HG03139 (cell line): ENCODE results near the gene TMEM221.

Experiments used
- ATAC-seq: cut with Tn5 transposase; IDR thresholded peaks from one replicate; pipeline ENCODE4 v1.9.1; 2021; ENCODE audit not compliant: unreplicated experiment

Gene TMEM221

DNA sequence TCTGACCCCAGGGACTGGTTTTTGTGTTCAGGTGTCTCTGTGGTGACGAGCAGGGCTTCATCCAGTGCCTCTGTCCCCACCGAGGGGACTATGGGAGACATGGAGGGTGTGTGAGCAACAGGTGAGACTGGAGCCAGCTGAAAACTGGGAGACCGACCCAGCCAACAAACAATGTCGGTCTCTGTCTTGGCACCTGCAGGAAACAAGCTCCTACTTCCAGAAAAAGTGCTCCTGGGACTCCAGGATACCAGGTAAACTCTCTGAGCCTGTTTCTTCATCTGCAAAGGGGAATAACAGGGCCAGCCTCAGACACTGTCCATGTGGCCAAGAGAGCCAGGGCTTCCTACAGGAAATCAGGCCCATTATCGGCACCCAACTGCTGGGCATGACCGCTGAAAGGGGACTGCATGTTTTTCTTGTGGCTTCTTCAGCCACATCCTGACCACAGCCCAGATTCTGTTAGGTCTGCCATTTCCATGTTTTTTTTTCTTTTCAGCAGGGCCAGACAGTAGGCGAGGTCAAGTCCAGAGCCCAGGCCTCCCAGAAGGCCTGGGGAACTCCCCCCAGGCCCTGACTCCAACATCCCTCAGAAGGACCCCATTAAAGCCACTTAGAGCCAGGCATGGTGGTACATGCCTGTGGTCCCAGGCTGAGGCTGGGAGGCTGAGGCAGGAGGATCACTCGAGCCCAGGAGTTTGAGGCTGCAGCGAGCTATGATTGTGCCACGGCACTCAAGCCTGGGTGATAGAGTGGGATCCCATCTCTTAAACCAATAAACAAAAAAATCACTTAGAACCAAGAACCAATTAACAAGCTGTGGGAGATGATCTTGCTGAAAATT is 42.2 kb downstream of the TMEM221 start:
- no peak for ATAC-seq

DNA sequence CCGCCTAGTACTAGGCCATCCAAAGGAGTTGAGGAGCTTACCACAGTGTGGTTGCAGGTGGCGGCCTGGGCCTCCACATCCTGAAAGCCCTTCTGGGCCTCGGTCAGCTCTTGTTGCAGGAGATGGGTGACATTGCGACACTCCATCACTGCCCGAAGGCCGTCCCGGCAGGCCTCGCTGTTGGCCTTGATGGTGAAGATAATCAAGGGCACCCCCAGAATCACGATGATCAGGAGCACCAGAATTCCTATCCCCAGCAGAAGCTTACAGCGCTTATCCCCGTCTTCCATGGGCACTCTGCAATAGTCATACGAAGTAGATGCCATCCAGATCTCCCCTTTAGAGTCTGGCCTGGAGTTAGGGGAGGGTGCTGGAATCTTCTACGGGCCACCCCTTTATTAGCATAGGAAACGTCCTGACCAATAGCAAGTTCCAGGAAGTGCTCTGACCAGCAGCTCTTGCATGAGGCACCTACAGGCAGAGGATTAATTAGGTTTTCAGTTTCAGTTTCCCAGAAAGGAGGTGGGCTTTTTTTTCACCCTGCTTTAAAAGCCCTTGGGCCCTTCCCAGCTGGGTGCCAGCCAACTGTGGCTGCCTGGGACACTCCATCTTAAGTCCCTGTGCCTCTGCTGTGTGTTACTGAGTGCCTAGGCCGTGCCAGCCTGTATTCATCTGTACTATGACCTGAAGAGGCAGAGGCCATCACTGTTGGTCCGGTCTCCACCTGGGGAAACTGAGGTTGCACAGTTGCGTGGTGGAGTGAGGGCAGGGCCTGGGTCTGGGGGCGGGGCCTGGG is 43.0 kb downstream of the TMEM221 start, which contains the start of gene BST2:
Gene BST2 (minus strand): TSS at position 381 of the 796 bp plus-strand sequence. CDS start 55 bp downstream, at position 326.
- ATAC-seq, result peak; percentile 62

DNA sequence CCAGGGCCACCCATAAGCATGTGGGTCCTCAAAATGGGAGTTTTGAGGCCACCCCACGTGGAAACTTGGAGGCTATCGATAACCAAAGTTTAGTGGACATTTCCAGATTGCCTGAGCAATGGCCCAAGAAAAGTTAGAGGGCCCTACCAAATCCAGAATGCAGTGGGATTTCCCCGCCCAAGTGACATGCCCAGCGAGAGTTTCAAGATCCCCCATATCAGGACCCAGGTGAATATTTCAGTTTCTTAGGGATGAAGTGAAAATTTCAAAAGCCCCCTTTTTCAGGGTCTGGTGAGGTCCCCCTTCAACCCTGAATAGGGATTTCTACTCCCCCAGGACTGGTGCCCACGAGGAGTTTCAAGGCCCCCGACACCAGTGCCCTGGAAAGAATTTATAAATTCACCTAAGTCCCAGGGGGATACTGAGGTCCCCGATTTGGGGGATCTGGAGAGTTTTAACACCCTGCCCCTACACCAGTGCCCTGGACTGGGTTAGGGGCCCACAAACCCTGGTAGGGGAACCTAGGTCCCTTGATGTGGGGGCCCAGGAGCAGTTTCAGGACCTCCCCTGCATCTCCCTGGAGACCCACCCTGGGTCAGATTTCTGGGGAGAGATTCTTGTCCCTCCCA is 43.7 kb downstream of the TMEM221 start:
- no peak for ATAC-seq

DNA sequence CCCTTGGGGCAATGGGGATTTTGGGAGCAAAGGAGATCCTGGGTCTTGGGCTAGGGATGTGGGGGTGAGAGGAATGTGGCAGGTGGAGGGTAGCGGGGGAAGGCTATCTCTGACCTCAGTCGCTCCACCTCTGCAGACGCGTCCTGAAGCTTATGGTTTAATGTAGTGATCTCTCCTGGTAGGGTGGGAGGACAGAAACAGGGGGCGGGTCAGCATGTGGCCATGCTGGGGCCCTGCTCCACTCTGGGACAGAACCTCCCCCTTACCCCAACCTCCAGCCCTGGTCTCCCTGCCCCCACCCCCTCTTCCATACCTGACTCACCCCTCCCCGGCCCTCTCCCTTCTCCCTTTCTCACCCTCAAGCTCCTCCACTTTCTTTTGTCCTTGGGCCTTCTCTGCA is 44.5 kb downstream of the TMEM221 start:
- ATAC-seq, result no peak

DNA sequence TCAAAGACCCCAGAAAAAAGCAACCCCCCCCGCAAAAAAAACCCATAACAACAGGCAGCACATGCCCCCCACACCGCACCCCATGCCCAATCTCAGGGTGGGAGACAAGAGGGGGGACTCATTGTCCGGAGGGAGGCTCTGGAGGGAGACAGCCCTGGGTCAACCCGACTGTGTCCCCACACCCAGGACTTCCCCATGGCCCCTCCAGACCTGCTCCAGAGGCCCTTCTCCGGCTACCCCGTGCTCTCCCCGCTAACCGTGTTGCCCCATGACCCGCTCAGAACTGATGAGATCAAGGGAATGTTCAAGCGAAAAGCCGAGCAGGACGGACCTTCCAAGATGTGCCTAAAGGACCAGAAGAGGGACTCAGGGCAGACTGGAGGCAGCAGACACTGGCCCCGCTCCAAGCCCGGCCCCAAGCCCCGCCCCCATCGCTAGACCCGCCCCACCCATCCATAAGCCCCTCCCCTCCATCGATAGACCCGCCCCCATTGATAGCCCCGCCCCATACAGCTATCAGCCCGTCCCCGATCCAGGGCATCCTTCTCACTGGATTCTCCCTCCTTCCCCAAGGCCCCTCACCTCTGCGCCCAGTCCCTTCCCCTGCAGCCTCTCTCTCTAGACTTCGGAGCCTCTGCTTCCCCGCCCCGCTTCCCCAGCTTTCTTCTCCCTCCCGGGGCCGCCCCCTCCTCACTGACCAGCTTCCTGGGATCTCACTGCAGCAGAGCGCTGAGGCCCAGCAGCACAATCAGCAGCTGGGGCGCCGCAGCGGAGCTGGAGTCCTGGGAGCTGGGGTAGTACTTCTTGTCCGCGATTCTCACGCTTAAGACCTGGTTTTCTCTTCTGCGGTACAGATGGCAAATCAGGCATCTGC is 45.2 kb downstream of the TMEM221 start:
- ATAC-seq, result no peak

DNA sequence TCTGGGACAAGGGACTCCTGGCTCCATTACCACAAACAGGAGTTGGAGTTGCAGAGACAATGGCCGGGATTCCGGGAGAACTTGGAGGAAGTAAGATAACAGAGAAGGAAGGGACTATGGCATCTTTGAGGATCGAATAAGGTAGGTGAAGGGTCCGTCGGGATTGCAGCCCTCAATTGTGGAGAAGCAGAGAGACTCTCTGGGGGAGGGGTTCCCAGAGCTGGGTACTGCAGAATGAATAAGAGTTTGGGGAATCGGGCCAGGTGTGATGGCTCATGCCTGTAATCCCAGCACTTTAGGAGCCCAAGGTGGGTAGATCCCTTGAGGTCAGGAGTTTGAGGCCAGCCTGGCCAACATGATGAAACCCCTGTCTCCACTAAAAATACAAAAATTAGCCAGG is 46.8 kb downstream of the TMEM221 start:
- ATAC-seq, result no peak

DNA sequence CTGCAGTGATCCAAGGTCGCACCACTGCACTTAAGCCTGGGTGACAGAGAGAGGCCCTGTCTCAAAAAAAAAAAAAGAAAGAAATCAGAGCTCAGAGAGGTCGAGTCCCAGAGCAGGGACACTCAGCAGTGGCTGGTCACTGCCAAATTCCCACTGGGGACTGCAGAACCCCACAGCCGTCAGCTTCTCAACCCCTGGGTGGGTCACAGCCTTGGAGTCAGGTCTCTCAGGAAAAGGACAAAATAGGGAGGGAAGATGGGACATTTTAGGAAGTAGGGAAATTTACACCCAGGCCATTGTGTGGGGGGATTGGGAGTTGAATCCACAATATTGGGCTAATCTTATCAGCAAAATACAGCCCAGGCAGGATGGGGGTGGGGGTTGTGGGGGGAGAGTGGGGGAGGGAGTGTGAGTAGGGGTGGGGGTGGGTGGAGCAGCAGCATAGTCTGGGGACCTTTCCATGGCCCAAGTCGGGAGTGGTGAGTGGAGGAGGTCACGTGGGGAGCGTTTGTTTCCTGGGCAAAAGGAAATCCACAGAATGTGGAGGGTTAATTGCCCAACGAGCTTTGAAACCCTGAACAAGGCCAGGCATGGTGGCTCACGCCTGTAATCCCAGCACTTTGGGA is 49.5 kb downstream of the TMEM221 start:
- no peak for ATAC-seq

DNA sequence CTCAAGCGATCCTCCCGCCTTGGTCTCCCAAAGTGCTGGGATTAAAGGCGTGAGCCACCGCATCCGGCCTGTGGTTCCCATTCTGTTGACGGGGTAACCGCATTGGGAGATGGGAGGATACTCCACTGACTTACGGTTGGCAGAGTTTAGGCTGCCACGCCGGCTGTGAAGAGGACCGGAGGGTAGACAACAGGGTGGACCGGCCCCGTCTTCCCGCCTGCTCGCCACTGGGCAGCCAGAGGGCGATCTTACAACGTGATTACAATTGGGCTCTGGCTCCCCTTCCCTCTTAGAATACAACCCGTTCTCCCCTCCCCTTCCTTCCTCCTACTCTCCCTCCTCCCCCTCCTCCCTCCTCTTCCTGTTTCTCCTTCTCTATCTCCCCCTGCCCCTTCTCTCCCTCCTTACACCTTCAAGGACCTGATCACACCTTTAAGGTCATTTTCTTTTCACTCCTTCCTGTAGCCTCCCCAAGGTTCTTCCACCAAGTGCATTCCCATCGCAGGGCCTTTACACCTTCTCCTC is 53.5 kb downstream of the TMEM221 start:
- no peak for ATAC-seq

DNA sequence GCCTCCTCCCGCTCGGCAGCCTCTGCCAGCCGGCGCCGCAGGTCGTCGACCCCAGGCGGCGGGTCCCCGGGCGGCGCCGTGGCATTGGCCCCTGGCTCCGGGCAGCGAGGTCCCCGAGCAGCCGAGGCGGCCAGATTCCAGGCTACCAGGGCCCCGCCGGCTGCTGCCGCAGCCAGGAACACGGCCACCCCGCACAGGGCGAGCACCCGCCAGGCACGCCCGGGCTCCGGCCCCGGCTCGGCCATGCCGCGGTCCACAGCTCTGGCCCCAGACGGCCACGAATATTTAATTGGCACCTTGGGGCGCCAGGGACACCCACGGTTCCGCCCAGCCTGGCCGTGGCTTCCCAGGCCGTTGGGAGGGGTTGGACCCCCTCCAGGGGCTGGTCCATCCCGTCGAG is 54.6 kb downstream of the TMEM221 start, which contains the start of gene CCDC194:
Gene CCDC194 (minus strand): TSS at position 283 of the 400 bp plus-strand sequence. CDS start 38 bp downstream, at position 245.
- ATAC-seq, result no peak

DNA sequence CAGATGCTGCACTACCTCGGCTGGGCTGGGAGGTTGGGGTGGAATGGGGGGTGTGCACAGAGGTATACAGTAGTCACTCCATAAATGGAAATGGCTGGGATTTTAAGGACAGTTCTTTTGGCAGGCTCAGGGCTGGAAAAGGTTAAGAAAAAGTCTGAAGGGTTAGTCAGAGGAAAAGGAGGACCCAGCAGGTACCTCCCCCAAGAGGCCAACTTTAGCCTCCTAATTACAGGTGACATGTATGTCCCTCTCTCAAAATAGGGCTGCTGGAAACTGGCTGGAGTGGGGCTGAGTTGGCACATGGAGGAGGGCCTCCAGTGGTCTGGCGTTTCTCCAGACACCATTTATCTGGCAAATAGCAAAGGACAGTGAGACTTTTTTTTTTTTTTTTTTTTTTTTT is 55.5 kb downstream of the TMEM221 start:
- no peak for ATAC-seq

DNA sequence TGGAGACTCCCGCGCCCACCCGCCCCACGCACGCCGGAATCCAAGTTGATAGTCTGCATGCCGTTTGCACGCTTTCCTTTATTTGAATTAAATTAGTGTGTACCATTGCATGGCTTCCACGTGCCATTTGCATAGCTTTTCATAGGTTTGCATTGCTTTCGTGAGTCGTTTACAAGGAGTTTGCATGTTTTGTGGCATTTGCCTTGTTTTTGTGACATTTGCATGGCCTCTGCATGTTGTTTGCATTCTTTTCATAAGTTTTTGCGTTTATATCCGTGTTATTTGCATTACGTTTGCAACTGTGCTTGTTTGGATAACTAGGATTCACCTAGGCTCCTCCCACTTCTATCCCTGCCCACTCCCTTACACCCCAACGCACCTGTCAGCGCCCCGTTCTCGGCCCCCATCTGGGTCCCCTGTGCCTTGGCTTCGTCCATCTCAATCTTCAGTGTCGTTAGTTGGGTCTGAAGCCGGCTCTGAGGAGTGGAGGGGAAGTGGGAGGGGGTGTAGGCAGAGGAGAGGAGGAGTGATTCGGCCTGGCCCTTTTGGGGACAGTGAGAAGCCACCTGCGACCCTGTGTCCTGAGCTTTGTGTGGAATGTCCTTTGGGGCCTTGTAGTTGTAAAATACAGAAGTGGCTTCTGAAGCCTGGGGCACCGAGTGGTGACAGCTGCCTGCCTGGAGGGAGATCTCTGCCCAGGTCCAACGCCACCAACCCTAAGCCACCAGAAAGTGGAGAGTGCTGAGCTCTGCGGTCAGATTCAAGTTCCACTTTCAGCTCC is 56.9 kb downstream of the TMEM221 start:
- ATAC-seq, result no peak

DNA sequence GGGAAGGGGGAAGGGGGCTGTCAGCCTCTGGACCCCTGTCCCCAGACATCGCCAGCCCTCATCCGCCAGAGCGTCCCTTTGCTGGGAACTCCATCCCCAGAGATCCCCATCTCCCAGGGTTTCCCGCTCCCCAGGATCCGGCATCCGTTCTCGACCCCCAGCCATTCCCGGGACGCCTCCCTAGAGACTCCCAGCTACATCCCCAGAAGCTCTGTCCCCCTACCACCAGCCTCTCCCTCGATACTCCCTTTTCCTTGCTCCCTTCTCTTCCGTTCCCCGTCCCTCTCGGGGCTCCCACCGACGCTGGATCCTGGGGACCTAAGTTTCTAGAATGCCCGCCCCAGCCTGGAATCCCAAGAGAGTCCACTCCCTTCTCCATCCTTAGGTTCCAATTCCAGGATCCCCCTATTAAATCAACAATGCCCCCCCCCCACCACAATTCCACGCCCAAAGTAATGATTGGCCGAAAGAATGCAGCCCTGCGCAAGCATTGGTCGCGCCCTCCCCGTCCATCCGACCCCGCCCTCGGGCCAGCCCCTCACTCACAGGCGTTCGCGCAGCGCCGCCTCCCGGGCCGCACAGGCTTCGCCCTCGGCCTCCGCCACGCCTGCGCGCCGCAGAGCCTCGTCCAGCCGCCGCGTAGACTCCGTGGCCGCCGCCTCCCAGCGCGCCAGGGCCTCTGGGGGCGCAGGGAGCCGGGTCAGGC is 57.6 kb downstream of the TMEM221 start:
- ATAC-seq, result peak; percentile 77

DNA sequence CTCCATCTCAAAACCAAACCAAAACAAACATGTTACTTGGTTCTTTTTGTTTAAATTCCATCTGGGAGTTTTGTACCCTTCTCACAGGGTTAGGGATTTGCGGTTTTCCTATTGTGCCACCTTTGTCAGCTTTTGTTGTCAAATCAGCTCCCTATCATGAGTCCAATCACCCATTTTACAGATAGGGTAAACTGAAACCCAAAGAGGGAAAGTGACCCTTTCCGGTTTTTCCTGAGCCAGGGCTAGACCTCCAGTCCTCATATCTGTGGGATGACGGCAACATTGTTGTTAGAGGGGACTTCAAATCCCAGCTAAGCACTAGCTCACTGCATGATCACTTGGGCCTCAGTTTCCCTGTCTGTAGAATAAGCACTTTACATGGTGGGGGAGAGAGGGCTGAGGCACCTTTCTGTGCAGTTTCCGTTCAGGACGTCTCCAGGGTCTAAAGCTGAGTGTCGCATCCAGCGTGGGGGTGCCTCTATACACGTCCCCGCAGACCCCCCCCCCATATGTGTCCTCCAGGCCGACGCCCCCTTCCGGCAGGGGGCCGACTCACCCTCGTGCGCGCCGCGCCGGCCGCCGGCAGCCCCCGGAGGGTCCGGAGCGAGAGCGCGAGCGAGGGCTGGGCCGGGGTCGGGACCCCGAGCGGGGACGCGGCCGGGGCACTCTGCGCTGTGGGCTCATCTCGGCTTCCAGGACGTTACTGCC is 58.4 kb downstream of the TMEM221 start:
- ATAC-seq, result no peak

DNA sequence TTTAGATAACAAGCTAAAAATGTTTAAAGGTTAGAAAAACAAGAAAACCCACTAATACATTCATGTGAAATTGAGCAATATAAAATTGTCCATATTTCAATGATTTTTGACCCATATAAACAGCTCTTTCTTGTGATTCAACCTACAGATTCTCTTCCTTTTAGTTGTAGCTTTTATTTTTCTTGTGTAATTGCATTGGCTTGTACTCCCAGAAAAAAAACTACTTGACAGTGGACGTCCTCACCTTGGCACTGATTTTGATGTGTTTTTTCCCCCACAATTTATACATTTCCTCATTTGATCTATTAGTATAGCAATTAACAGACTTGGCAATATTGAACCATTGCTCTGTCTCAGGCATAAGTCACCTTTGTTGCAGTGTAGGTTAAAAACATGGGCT is 59.2 kb downstream of the TMEM221 start:
- no peak for ATAC-seq

DNA sequence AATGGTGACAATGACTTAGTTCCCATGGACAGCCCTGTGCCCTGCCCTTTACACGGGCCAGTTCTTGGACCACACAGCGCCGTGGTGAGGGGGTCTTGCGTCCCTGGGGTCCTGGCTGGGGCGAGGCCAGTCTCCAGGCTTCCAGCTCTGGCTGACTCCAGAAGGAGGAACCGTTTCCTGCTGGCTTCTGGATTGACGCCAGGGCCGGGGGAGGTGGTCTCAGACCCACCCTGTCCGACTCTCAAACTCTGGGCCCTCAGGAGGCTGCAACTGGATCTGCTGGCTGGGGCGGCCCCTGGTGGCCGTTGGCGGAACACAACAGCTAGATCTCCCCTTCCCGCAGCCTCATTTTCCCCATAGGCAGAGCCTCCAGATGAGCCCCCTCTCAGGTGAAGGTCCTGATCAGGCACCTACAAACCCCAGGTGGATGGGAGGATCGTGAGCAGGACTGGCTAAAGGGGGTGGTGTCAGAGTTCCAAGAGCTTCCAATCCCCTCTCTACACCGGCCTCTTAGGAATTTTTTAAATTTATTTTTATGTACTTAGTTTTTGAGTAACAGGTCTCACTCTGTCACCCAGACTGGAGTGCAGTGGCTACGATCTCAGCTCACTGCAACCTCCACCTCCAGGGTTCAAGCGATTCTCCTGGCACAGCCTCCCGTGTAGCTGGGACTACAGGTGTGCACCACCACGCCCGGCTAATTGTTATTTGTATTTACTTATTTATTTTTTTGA is 62.4 kb downstream of the TMEM221 start:
- no peak for ATAC-seq
